ENCODE measurements around the gene ZSWIM1. TPM values are rescaled to one million over a fixed set of nuclear protein-coding genes. Genes with fewer than 3 reads are reported as not detected.

Gene ZSWIM1
- total and polyA plus RNA-seq, 4 donors = 2.9 to 8.2 (median 4.3) TPM

- Histone ChIP-seq H3K9me3 (ENCODE audit: control insufficient read depth, low read length) (no peaks in the 10 kb centered on the region), H3K36me3 (ENCODE audit: control insufficient read depth in 1 of 2, insufficient read depth in 2 of 2, low read length in 1 of 2) (no peaks in the 10 kb centered on the region), H3K27me3 (ENCODE audit: control insufficient read depth in 1 of 2, insufficient read depth in 2 of 2, low read length in 1 of 2) (no peaks in the 10 kb centered on the region), H3K27ac (ENCODE audit: low read depth in 1 of 2, low read length in 2 of 2) (peak overlapping the region in 1 of 2 donors; percentile 50), H3K4me3 (ENCODE audit: low read length in 2 of 2) (peak overlapping the region; percentile 42 to 55), H3K4me1 (ENCODE audit: control insufficient read depth in 1 of 2, insufficient read depth in 2 of 2, low read length in 2 of 2) (no peaks in the 10 kb centered on the region)
- DNase-seq (peak; percentile 90 to 95), ATAC-seq (ENCODE audit: low FRiP score) (peak; percentile 89)
- 1% methylated on average over 76 to 79 of the region's 79 CpGs for WGBS, 2 donors
- intact Hi-C loops (cut with DNase I) = loop anchor here (5.0 kb wide), 2 partner anchors 82 to 93 kb away; partner anchors contain the start of gene ZNF335 (in 1 of the 2)
These were observed 9.3 kb downstream of the ZSWIM1 start for GRCh38 chr20:45890077-45890984.

- intact Hi-C loops (cut with DNase I) = loop anchor here (1.0 to 5.0 kb wide), 3 partner anchors 43 to 94 kb away; partner anchors contain the start of genes PCIF1 (in 1 of the 2) and ZNF335 (in 1 of the 2)
- peak within 1 kb of the TSS in 1 of 2 donors; percentile 50 for H3K27ac ChIP-seq (ENCODE audit: low read depth in 1 of 2, low read length in 2 of 2)
- WGBS, 2 donors = 1% methylated on average over 60 to 78 of the region's 78 CpGs
- ATAC-seq (ENCODE audit: low FRiP score) (peak; percentile 93), DNase-seq (peak; percentile 94 to 97)
- no peaks in the 10 kb centered on the region for H3K9me3 ChIP-seq (ENCODE audit: control insufficient read depth, low read length)
- no peaks in the 10 kb centered on the region for H3K36me3 ChIP-seq (ENCODE audit: control insufficient read depth in 1 of 2, insufficient read depth in 2 of 2, low read length in 1 of 2)
- H3K4me3 ChIP-seq (ENCODE audit: low read length in 2 of 2) = peak within 1 kb of the TSS; percentile 42 to 55
- H3K4me1 ChIP-seq (ENCODE audit: control insufficient read depth in 1 of 2, insufficient read depth in 2 of 2, low read length in 2 of 2) = no peaks in the 10 kb centered on the region
- H3K27me3 ChIP-seq (ENCODE audit: control insufficient read depth in 1 of 2, insufficient read depth in 2 of 2, low read length in 1 of 2) = no peaks in the 10 kb centered on the region
These were observed 10.3 kb downstream of the ZSWIM1 start, which contains the start of the genes CTSA and NEURL2 for GRCh38 chr20:45890985-45891983. TSS of gene CTSA (plus strand) at chr20:45891335. CDS start at chr20:45891569, 234 bp downstream. TSS of gene NEURL2 (minus strand) at chr20:45891208. CDS start at chr20:45890991, 217 bp downstream.

GRCh38 chr20:45892049-45892825 lies 11.2 kb downstream of the ZSWIM1 start:
- Histone ChIP-seq H3K27ac (ENCODE audit: low read depth in 1 of 2, low read length in 2 of 2) (no peak overlapping the region), H3K4me3 (ENCODE audit: low read length in 2 of 2) (no peak overlapping the region), H3K27me3 (ENCODE audit: control insufficient read depth in 1 of 2, insufficient read depth in 2 of 2, low read length in 1 of 2) (no peaks in the 10 kb centered on the region), H3K36me3 (ENCODE audit: control insufficient read depth in 1 of 2, insufficient read depth in 2 of 2, low read length in 1 of 2) (peaks cover 0 to 2% of the 10 kb centered on the region in 2 donors), H3K4me1 (ENCODE audit: control insufficient read depth in 1 of 2, insufficient read depth in 2 of 2, low read length in 2 of 2) (no peaks in the 10 kb centered on the region), H3K9me3 (ENCODE audit: control insufficient read depth, low read length) (no peaks in the 10 kb centered on the region)
- peak; percentile 43 to 52 for DNase-seq
- 78 to 80% methylated on average over 9 of the region's 9 CpGs for WGBS, 2 donors
- no peak for ATAC-seq (ENCODE audit: low FRiP score)
- intact Hi-C loops (cut with DNase I) = loop anchor here (5.0 kb wide), 2 partner anchors 80 to 95 kb away; partner anchors contain the start of gene ZNF335 (in 1 of the 2)

- WGBS, 2 donors = 77 to 81% methylated on average over 4 of the region's 4 CpGs
- Histone ChIP-seq H3K36me3 (ENCODE audit: control insufficient read depth in 1 of 2, insufficient read depth in 2 of 2, low read length in 1 of 2) (peaks cover 0 to 2% of the 10 kb centered on the region in 2 donors), H3K27me3 (ENCODE audit: control insufficient read depth in 1 of 2, insufficient read depth in 2 of 2, low read length in 1 of 2) (no peaks in the 10 kb centered on the region), H3K4me3 (ENCODE audit: low read length in 2 of 2) (no peak overlapping the region), H3K4me1 (ENCODE audit: control insufficient read depth in 1 of 2, insufficient read depth in 2 of 2, low read length in 2 of 2) (no peaks in the 10 kb centered on the region), H3K27ac (ENCODE audit: low read depth in 1 of 2, low read length in 2 of 2) (no peak overlapping the region), H3K9me3 (ENCODE audit: control insufficient read depth, low read length) (no peaks in the 10 kb centered on the region)
- DNase-seq (peak in 1 of 2 donors; percentile 67), ATAC-seq (ENCODE audit: low FRiP score) (no peak)
- intact Hi-C loops (cut with DNase I) = loop anchor here (5.0 kb wide), 2 partner anchors 79 to 96 kb away; partner anchors contain the start of gene ZNF335 (in 1 of the 2)
These were observed 11.9 kb downstream of the ZSWIM1 start for GRCh38 chr20:45892828-45893500.

- ATAC-seq (ENCODE audit: low FRiP score) (no peak), DNase-seq (peak in 1 of 2 donors; percentile 13)
- intact Hi-C loops (cut with DNase I) = loop anchor here (5.0 kb wide), 2 partner anchors 78 to 97 kb away; partner anchors contain the start of gene ZNF335 (in 1 of the 2)
- H3K36me3 ChIP-seq (ENCODE audit: control insufficient read depth in 1 of 2, insufficient read depth in 2 of 2, low read length in 1 of 2) = peaks cover 0 to 2% of the 10 kb centered on the region in 2 donors
- no peak overlapping the region for H3K4me3 ChIP-seq (ENCODE audit: low read length in 2 of 2)
- 91 to 92% methylated on average over 4 of the region's 4 CpGs for WGBS, 2 donors
- no peaks in the 10 kb centered on the region for H3K9me3 ChIP-seq (ENCODE audit: control insufficient read depth, low read length)
- no peaks in the 10 kb centered on the region for H3K4me1 ChIP-seq (ENCODE audit: control insufficient read depth in 1 of 2, insufficient read depth in 2 of 2, low read length in 2 of 2)
- no peaks in the 10 kb centered on the region for H3K27me3 ChIP-seq (ENCODE audit: control insufficient read depth in 1 of 2, insufficient read depth in 2 of 2, low read length in 1 of 2)
- H3K27ac ChIP-seq (ENCODE audit: low read depth in 1 of 2, low read length in 2 of 2) = no peak overlapping the region
These were observed 12.8 kb downstream of the ZSWIM1 start for GRCh38 chr20:45893831-45894230.

- DNase-seq (no peak), ATAC-seq (ENCODE audit: low FRiP score) (no peak)
- Histone ChIP-seq H3K4me1 (ENCODE audit: control insufficient read depth in 1 of 2, insufficient read depth in 2 of 2, low read length in 2 of 2) (no peaks in the 10 kb centered on the region), H3K27ac (ENCODE audit: low read depth in 1 of 2, low read length in 2 of 2) (no peak overlapping the region), H3K36me3 (ENCODE audit: control insufficient read depth in 1 of 2, insufficient read depth in 2 of 2, low read length in 1 of 2) (peaks cover 0 to 2% of the 10 kb centered on the region in 2 donors), H3K4me3 (ENCODE audit: low read length in 2 of 2) (no peak overlapping the region), H3K9me3 (ENCODE audit: control insufficient read depth, low read length) (no peaks in the 10 kb centered on the region), H3K27me3 (ENCODE audit: control insufficient read depth in 1 of 2, insufficient read depth in 2 of 2, low read length in 1 of 2) (no peaks in the 10 kb centered on the region)
- intact Hi-C loops (cut with DNase I) = loop anchor here (5.0 kb wide), 2 partner anchors 78 to 97 kb away; partner anchors contain the start of gene ZNF335 (in 1 of the 2)
- 77 to 85% methylated on average over 12 of the region's 12 CpGs for WGBS, 2 donors
These were observed 13.8 kb downstream of the ZSWIM1 start for GRCh38 chr20:45894797-45895196.

- intact Hi-C loops (cut with DNase I) = no loop called here
These were observed 15.7 kb downstream of the ZSWIM1 start for GRCh38 chr20:45896641-45897161.

More at GRCh38 chr20:45896641-45897161, 15.7 kb downstream of the ZSWIM1 start:
- 92 to 94% methylated on average over 14 of the region's 14 CpGs for WGBS, 2 donors
- no peak overlapping the region for H3K27ac ChIP-seq (ENCODE audit: low read depth in 1 of 2, low read length in 2 of 2)
- ATAC-seq (ENCODE audit: low FRiP score) (no peak), DNase-seq (no peak)
- H3K4me1 ChIP-seq (ENCODE audit: control insufficient read depth in 1 of 2, insufficient read depth in 2 of 2, low read length in 2 of 2) = no peaks in the 10 kb centered on the region
- no peaks in the 10 kb centered on the region for H3K9me3 ChIP-seq (ENCODE audit: control insufficient read depth, low read length)
- H3K27me3 ChIP-seq (ENCODE audit: control insufficient read depth in 1 of 2, insufficient read depth in 2 of 2, low read length in 1 of 2) = no peaks in the 10 kb centered on the region
- H3K36me3 ChIP-seq (ENCODE audit: control insufficient read depth in 1 of 2, insufficient read depth in 2 of 2, low read length in 1 of 2) = peaks cover 0 to 2% of the 10 kb centered on the region in 2 donors
- no peak overlapping the region for H3K4me3 ChIP-seq (ENCODE audit: low read length in 2 of 2)
